K562 (cell line): ENCODE results near the gene ZNF646. TPM values are rescaled to one million over a fixed set of nuclear protein-coding genes. Genes with fewer than 3 reads are reported as not detected.

Experiments
- CREB5 ChIP-seq: fragments of 250-450 bp; sonication (Bioruptor Pico); IDR thresholded peaks from 2 replicates; pipeline ENCODE4 v1.5.0; 2020; ENCODE audit warnings: mild to moderate bottlenecking
- DDX20 ChIP-seq: fragments of 450-650 bp; IDR thresholded peaks from 2 replicates; pipeline ENCODE4 v1.6.1; 2016; ENCODE audit warnings: missing genetic modification characterization, low read depth, mild to moderate bottlenecking, missing compliant biosample characterization, moderate library complexity
- ELK1 ChIP-seq: sonication (generic); formaldehyde crosslinking; IDR thresholded peaks from 2 replicates; pipeline ENCODE4 v1.8.1; 2022; ENCODE audit warnings: missing genetic modification reagents
- FOXO4 ChIP-seq: fragments of 450-650 bp; formaldehyde crosslinking; IDR thresholded peaks from 2 replicates; pipeline ENCODE4 v1.4.0; 2020; ENCODE audit warnings: mild to moderate bottlenecking, moderate library complexity
- HOXB6 ChIP-seq: fragments of 250-450 bp; sonication (Bioruptor Pico); IDR thresholded peaks from 2 replicates; pipeline ENCODE4 v1.5.1; 2022; ENCODE audit warnings: mild to moderate bottlenecking, borderline replicate concordance
- KHSRP ChIP-seq: fragments of 450-650 bp; IDR thresholded peaks from 2 replicates; pipeline ENCODE4 v1.6.1; 2017
- NR2C1 ChIP-seq, 2 experiments: fragments of 450-650 bp; IDR thresholded peaks; 2 replicates each; pipeline ENCODE4 v1.6.1; 2017; ENCODE audit warnings: mild to moderate bottlenecking in 2 of 2, antibody characterized with exemption in 1 of 2, inconsistent platforms in 1 of 2, missing compliant biosample characterization in 1 of 2, missing genetic modification characterization in 1 of 2
- PBX2 ChIP-seq, 2 experiments: IDR thresholded peaks in 1 of 2; conservative IDR thresholded peaks in 1 of 2; 2 replicates each; pipeline ENCODE4 v1.6.1; 2016; ENCODE audit warnings: low read depth in 2 of 2, mild to moderate bottlenecking in 1 of 2, missing compliant biosample characterization in 1 of 2, missing genetic modification characterization in 1 of 2, moderate library complexity in 1 of 2
- PKNOX1 ChIP-seq: fragments of 450-650 bp; IDR thresholded peaks from 2 replicates; pipeline ENCODE4 v1.6.1; 2016
- SRSF7 ChIP-seq: fragments of 200-400 bp; formaldehyde crosslinking; optimal IDR thresholded peaks from 2 replicates; pipeline ENCODE3; 2017; ENCODE audit warnings: mild to moderate bottlenecking, low read depth, low read length
- TRIM25 ChIP-seq: fragments of 450-650 bp; IDR thresholded peaks from 2 replicates; pipeline ENCODE4 v1.7.0; 2016; ENCODE audit warnings: borderline replicate concordance
- ZFP30 ChIP-seq: fragments of 250-450 bp; sonication (Bioruptor Pico); IDR thresholded peaks from 2 replicates; pipeline ENCODE4 v1.8.0; 2022; ENCODE audit warnings: moderate library complexity, mild to moderate bottlenecking, inconsistent platforms, borderline replicate concordance
- ZNF174 ChIP-seq: fragments of 250-450 bp; sonication (Bioruptor Pico); IDR thresholded peaks from 2 replicates; pipeline ENCODE4 v1.4.0; 2020; ENCODE audit warnings: mild to moderate bottlenecking
- ZNF586 ChIP-seq: fragments of 450-650 bp; formaldehyde crosslinking; conservative IDR thresholded peaks from 2 replicates; pipeline ENCODE4 v1.4.0; 2020; ENCODE audit warnings: mild to moderate bottlenecking, moderate library complexity
- polyA plus RNA-seq, 8 experiments: library from polyadenylated mRNA; depleted of rRNA in 4 of 8; stranded (reverse) in 5 of 8; unstranded in 3 of 8; fragments of >200 nt; fragmentation: Nextera tagmentation in 2 of 8; fragmentation: Illumina TruSeq in 1 of 8; extraction: Ambion mirVana in 2 of 8; extraction: Trizol in 1 of 8; gene quantifications; 2 replicates each; pipeline versions ENCODE4 v1.2.1 to v1.2.3, GENCODE V29; 2011 to 2014; ENCODE audit warnings: inconsistent platforms in 1 of 8, missing spikeins in 1 of 8
- total RNA-seq, 7 experiments: library from RNA; depleted of rRNA in 6 of 7; stranded (reverse); fragments of >200 nt in 6 of 7; fragmentation: Illumina TruSeq in 2 of 7; extraction: Trizol in 2 of 7; gene quantifications; 2 replicates each; pipeline versions ENCODE4 v1.2.1 to v1.2.3, GENCODE V29; 2011 to 2021; ENCODE audit warnings: low replicate concordance in 1 of 7

ZNF646 gene
- total and polyA plus RNA-seq, 9 of the 15 experiments (the other 6 are each of a cell fraction or from before 2014, with no cell fraction given) = 0.08 to 20.6 (median 8.0) TPM

GRCh38 chr16:31105677-31106213 lies 31.5 kb downstream of the ZNF646 start (continued):
- TF ChIP-seq FOXO4 (CRISPR knock-in tag) = no peak
- TF ChIP-seq KHSRP = no peak
- TF ChIP-seq ZFP30 (CRISPR knock-in tag) = no peak
- TF ChIP-seq HOXB6 = no peak
- no peak for TF ChIP-seq CREB5 (CRISPR knock-in tag)
- TF ChIP-seq ELK1 (CRISPR knock-in tag) = no peak
- TF ChIP-seq SRSF7 = no peak
- no peak for TF ChIP-seq ZNF586 (CRISPR knock-in tag)
- no peak for TF ChIP-seq PKNOX1
- no peak for TF ChIP-seq TRIM25
- TF ChIP-seq DDX20 (tag) = no peak
- TF ChIP-seq NR2C1 (IDR thresholded peaks at IDR 0.05) = peak; percentile 73
- TF ChIP-seq NR2C1 (tag; IDR thresholded peaks at IDR 0.05) = peak; percentile 80
- no peak for TF ChIP-seq ZNF174
- no peak for TF ChIP-seq PBX2 (CRISPR knock-in tag; IDR thresholded peaks at IDR 0.05; ENCODE audit: low read depth)
- TF ChIP-seq PBX2 (tag; conservative IDR thresholded peaks at IDR 0.05; ENCODE audit: low read depth) = no peak
